Endothelial cell of umbilical vein (primary cell): ENCODE data around the gene TOGARAM2. TPM values are rescaled to one million over a fixed set of nuclear protein-coding genes. Genes with fewer than 3 reads are reported as not detected.

ENCODE experiments used
- BruUV-seq: library from RNA; stranded (reverse); fragments of 400-500 nt; replicated peaks from 2 replicates; lab custom pipeline; 2021; lab: Mats Ljungman, UMichigan
- CTCF ChIA-PET: fragments of 300-600, 350-600 bp; sonication (Branson Sonifier 250); formaldehyde crosslinking; loops from one replicate; lab custom pipeline; 2021; ENCODE audit warnings: antibody characterized with exemption, inconsistent platforms; lab: Charles Lee
- POLR2A ChIA-PET: fragments of 300-600, 350-600 bp; sonication (Branson Sonifier 250); formaldehyde crosslinking; loops from one replicate; lab custom pipeline; 2021; ENCODE audit warnings: antibody characterized with exemption, inconsistent platforms; lab: Charles Lee
- DNase-seq: peaks from one replicate; pipeline ENCODE4 v3.0.0-alpha.2; 2011; ENCODE audit warnings: low read depth, low spot score
- FAIRE-seq: peaks from 2 replicates; lab custom pipeline; 2011; peaks lifted over from hg19 to GRCh38; lab: Jason Lieb, UNC
- H2AFZ ChIP-seq: 2 replicates; pipeline ENCODE4 v1.6.0; 2012; ENCODE audit warnings: low read depth, low read length, control low read depth, inconsistent platforms
- H3K27ac ChIP-seq: 2 replicates; pipeline ENCODE4 v1.5.1; 2011; ENCODE audit warnings: low read depth, mild to moderate bottlenecking, control low read depth, low read length, moderate library complexity; ENCODE audit not compliant: insufficient read depth
- H3K27me3 ChIP-seq, 2 experiments: 2 replicates each; pipeline versions ENCODE4 v1.6.0 to v1.6.1; 2011; ENCODE audit warnings: low read length in 2 of 2, mixed read lengths in 1 of 2; ENCODE audit not compliant: control insufficient read depth in 2 of 2, insufficient read depth in 2 of 2
- H3K36me3 ChIP-seq, 2 experiments: 2 replicates in 1 of 2; 3 replicates in 1 of 2; pipeline ENCODE4 v1.5.1; 2011; ENCODE audit warnings: low read length in 2 of 2, mild to moderate bottlenecking in 1 of 2, moderate library complexity in 1 of 2; ENCODE audit not compliant: control insufficient read depth in 2 of 2, insufficient read depth in 2 of 2; ENCODE audit errors: extremely low read depth in 1 of 2
- H3K4me1 ChIP-seq: 3 replicates; pipeline ENCODE4 v1.5.1; 2011; ENCODE audit warnings: mild to moderate bottlenecking, low read length; ENCODE audit not compliant: control insufficient read depth, insufficient read depth; ENCODE audit errors: extremely low read depth
- H3K4me2 ChIP-seq: 2 replicates; pipeline ENCODE4 v1.6.1; 2011; ENCODE audit warnings: low read length, control low read depth, mixed read lengths; ENCODE audit not compliant: insufficient read depth
- H3K4me3 ChIP-seq, 3 experiments: fragments of 200-600 bp in 1 of 3; sonication (generic), shearing (Covaris generic) in 1 of 3; replicated peaks in 1 of 3; 2 replicates each; pipeline ENCODE4 v1.5.1; 2011 to 2016; ENCODE audit warnings: control low read depth in 3 of 3, low read length in 3 of 3, mild to moderate bottlenecking in 2 of 3, inconsistent platforms in 1 of 3, low read depth in 1 of 3, moderate library complexity in 1 of 3; ENCODE audit not compliant: insufficient read depth in 1 of 3
- H3K79me2 ChIP-seq: 2 replicates; pipeline ENCODE4 v1.6.0; 2012; ENCODE audit warnings: low read length, inconsistent platforms; ENCODE audit not compliant: control insufficient read depth, insufficient read depth
- H3K9ac ChIP-seq: replicated peaks from 2 replicates; pipeline ENCODE3; 2011; ENCODE audit warnings: low read length, control low read depth; ENCODE audit not compliant: insufficient read depth; ENCODE audit errors: extremely low read depth
- H3K9me1 ChIP-seq: replicated peaks from 3 replicates; pipeline ENCODE4 v1.6.0; 2011; ENCODE audit warnings: mild to moderate bottlenecking, low read length; ENCODE audit not compliant: control insufficient read depth, insufficient read depth; ENCODE audit errors: extremely low read depth
- H3K9me3 ChIP-seq: replicated peaks from 2 replicates; pipeline ENCODE4 v1.5.1; 2012; ENCODE audit warnings: low read length, inconsistent platforms; ENCODE audit not compliant: control insufficient read depth, insufficient read depth
- H4K20me1 ChIP-seq: replicated peaks from 2 replicates; pipeline ENCODE3; 2011; ENCODE audit warnings: mild to moderate bottlenecking, low read length; ENCODE audit not compliant: control insufficient read depth, insufficient read depth; ENCODE audit errors: extremely low read depth
- CTCF ChIP-seq, 2 donors: IDR thresholded peaks; 1 replicate in 1 of 2; 2 replicates in 1 of 2; pipeline ENCODE4 v1.5.1; 2011; ENCODE audit warnings: low read length in 2 of 2, mild to moderate bottlenecking in 2 of 2, moderate library complexity in 2 of 2, control low read depth in 1 of 2, inconsistent platforms in 1 of 2, low read depth in 1 of 2; ENCODE audit not compliant: insufficient read depth in 1 of 2; ENCODE audit errors: extremely low read depth in 1 of 2
- MYC ChIP-seq: IDR thresholded peaks from one replicate; pipeline ENCODE4 v1.6.1; 2011; ENCODE audit warnings: mild to moderate bottlenecking, low read depth, low read length
- POLR2A ChIP-seq: IDR thresholded peaks from 2 replicates; pipeline ENCODE4 v1.6.1; 2012; ENCODE audit warnings: low read depth, mild to moderate bottlenecking, control low read depth, low read length
- dilution Hi-C: fragments of 300-500 bp; cut with MboI; formaldehyde crosslinking; loops from one replicate; pipeline ENCODE4 v1.15.0; 2019; ENCODE audit warnings: low sequenced_read_pairs; ENCODE audit not compliant: extremely low pct_ligation_motif_present
- intact Hi-C: fragments of 100-400 bp; cut with micrococcal nuclease; formaldehyde crosslinking; loops from one replicate; pipeline ENCODE4 v1.10.0; 2022
- polyA plus RNA-seq, 4 experiments: library from polyadenylated mRNA; depleted of rRNA in 3 of 4; stranded (reverse) in 3 of 4; unstranded in 1 of 4; fragments of >200 nt; gene quantifications; 2 replicates each; pipeline versions ENCODE4 v1.2.1 to v1.2.3, GENCODE V29; 2011 to 2012; ENCODE audit warnings: missing spikeins in 1 of 4
- total RNA-seq: library from RNA; stranded (reverse); gene quantifications from 2 replicates; pipeline ENCODE4 v1.2.3, GENCODE V29; 2021
- TF ChIP-seq, protein P1 (sequence below): IDR thresholded peaks from 2 replicates; pipeline ENCODE4 v1.6.1; 2011; ENCODE audit not compliant: insufficient read depth, insufficient read length

Gene TOGARAM2
- total and polyA plus RNA-seq, 2 donors (not counting 3 experiments of a cell fraction or from before 2014, with no cell fraction given): not detected

DNA sequence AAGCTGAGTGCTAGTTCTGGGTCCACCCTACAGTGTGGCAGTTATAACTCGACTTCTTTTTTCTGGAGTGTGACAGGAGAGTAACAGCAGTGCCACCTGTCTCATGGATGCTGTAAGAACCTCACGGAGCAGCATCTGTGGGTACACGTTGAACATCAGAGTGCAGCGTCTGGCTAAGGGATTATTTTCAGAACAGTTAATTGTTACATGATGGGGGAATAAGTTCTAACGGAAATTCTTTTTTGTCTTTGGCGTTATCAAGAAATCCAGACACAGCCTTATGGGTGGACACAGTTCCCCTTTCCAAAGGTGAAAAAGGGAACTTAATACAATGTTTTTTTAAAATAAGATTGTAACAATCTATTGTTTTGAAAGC, 28.3 kb upstream of the TOGARAM2 start:
- Histone ChIP-seq H4K20me1 (peaks cover 2% of the 10 kb centered on the region), H3K36me3 (peaks cover 4 to 12% of the 10 kb centered on the region in 2 experiments), H3K27me3 (no peaks in the 10 kb centered on the region), H3K9ac (no peak overlapping the region), H3K79me2 (no peaks in the 10 kb centered on the region), H3K4me2 (no peak overlapping the region), H3K4me3 (no peak overlapping the region), H3K9me3 (no peaks in the 10 kb centered on the region), H3K9me1 (no peaks in the 10 kb centered on the region), H3K4me1 (peaks cover 3% of the 10 kb centered on the region), H3K27ac (no peak overlapping the region), H2AFZ (no peak overlapping the region)
- dilution Hi-C loops: no loop called here
- CTCF ChIA-PET: no interaction called here
- FAIRE-seq (no peak), DNase-seq (peak; percentile 60)
- POLR2A ChIA-PET: no interaction called here
- no TSS peak for BruUV-seq
- intact Hi-C loops: no loop called here
- TF ChIP-seq MYC (no peak), CTCF (IDR thresholded peaks at IDR 0.05; ENCODE audit: extremely low read depth in 1 of 2, insufficient read depth in 1 of 2, low read depth in 1 of 2, low read length in 2 of 2) (peak in 1 of 2 donors; percentile 11), POLR2A (no peak)

- TF ChIP-seq, protein P1, sequence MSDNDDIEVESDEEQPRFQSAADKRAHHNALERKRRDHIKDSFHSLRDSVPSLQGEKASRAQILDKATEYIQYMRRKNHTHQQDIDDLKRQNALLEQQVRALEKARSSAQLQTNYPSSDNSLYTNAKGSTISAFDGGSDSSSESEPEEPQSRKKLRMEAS: no peak
- no peak for TF ChIP-seq POLR2A
- Histone ChIP-seq H3K4me1 (peaks cover 3% of the 10 kb centered on the region), H3K27ac (no peak overlapping the region), H3K4me2 (no peak overlapping the region), H3K9me3 (no peaks in the 10 kb centered on the region), H3K36me3 (no peaks in the 10 kb centered on the region), H3K79me2 (no peaks in the 10 kb centered on the region), H3K27me3 (no peaks in the 10 kb centered on the region), H3K4me3 (no peak overlapping the region), H4K20me1 (no peaks in the 10 kb centered on the region), H3K9me1 (no peaks in the 10 kb centered on the region), H3K9ac (no peak overlapping the region), H2AFZ (no peak overlapping the region)
- FAIRE-seq: no peak
- no TSS peak for BruUV-seq
- ChIA-PET POLR2A (no interaction called here), CTCF (interaction anchor here (0.8 to 1.7 kb wide), 4 partner anchors 229 to 1117 kb away, joined by 3 to 7 read pairs (median 4); no protein-coding TSS in a partner anchor)
- intact Hi-C loops: no loop called here
- no peak for DNase-seq
- dilution Hi-C loops: no loop called here
Observed at GRCh38 chr2:28955467-28955866, 25.6 kb upstream of the TOGARAM2 start.
